GM18499 (cell line): Measurements from ENCODE around the gene TSPEAR.
"Not testable (repeated sequence)": the region's sequence is repeated elsewhere in the genome, so short reads cannot be mapped to it uniquely, and the experiment has no call there.

ENCODE experiments used
- ATAC-seq: cut with Tn5 transposase; IDR thresholded peaks from one replicate; pipeline ENCODE4 v1.9.1; 2021; ENCODE audit warnings: moderate number of reproducible peaks; ENCODE audit not compliant: insufficient read depth, unreplicated experiment

Gene TSPEAR

GRCh38 chr21:44704636-44705001, 6.8 kb downstream of the TSPEAR start:
- no peak for ATAC-seq

GRCh38 chr21:44703731-44704635, 7.4 kb downstream of the TSPEAR start:
- ATAC-seq = no peak

DNA sequence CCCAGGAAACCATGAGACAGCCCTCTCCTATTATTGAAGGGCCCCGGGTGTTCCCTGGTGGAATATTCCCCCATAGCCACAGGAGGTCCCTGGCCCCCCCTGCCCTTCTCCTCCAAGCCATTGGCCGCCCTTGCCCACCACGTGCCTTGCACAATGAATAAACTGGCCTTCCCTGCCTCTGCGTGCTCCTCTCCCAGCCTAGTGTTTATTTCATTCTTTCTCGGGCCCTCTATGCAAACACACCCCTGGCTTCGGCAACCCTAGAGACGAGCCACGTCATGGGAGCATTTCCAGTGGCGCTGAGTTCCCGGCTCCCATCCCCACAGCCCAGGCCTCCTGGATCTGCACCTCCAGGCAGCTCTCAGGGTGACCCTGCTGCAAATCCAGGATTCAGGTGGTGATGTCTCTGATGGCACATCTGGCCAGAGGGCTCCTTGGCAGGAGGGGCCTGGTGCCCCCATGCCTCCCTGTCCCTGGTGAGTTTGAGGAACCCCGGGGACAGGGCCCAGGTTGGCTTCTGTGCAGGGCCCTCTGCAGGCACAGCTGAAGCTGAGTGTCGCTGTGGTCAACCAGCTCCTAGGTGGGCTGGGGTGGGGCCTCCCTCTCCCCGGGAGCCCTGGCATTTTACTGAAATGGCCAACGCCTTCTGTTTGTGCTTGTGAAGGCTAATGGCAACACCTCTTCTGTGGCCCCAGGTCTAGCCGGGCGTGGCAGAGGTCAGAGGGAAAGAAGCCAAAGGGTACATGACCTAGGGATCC, 8.2 kb downstream of the TSPEAR start:
- no peak for ATAC-seq

DNA sequence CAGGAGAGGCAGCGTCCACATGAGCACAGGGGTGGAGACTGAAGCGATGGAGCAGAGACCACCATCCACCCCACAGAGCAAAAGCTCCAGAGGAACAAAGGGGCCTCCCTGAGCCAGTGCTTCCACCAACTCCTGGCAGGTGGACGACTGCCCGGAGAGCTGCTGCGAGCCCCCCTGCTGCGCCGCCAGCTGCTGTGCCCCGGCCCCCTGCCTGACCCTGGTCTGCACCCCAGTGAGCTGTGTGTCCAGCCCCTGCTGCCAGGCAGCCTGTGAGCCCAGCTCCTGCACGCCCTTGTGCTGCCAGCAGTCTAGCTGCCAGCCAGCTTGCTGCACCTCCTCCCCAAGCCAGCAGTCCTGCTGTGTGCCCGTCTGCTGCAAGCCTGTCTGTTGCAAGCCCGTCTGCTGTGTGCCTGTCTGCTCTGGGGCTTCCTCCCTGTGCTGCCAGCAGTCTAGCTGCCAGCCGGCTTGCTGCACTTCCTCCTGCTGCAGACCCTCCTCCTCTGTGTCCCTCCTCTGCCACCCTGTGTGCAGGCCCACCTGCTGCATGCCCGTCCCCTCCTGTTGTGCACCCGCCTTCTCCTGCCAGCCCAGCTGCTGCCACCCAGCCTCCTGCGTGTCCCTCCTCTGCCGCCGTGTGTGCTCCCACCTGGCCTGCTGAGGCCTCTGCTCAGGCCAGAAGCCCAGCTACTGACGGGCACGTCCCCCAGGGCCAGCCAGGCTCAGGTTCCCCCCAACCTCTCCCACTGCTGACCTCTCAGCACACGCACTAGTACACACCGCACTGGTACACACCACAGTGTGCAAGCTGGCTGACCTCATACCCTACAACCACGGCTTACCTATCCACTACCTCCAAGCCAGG, 9.0 kb downstream of the TSPEAR start:
- no peak for ATAC-seq

GRCh38 chr21:44701541-44701940, 9.8 kb downstream of the TSPEAR start:
- no peak for ATAC-seq

DNA sequence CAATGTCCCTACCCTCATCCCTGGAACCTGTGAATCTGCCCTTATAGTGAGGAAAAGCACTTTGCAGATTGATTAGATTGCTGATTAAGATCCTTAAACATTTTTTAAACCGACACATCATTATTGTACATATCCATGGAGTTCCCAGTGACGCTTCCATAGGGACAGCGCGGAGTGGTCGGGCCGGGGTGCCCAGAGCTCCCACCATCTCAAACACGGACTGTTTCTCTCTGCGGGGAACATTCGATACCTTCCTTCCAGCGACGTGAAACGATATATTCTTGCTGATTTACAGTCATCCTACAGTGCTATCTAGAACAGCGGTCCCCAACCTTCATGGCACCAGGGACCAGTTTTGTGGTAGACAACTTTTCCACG, 10.4 kb downstream of the TSPEAR start:
- no peak for ATAC-seq

GRCh38 chr21:44700101-44701022, 11.0 kb downstream of the TSPEAR start:
- ATAC-seq = no peak

- no peak for ATAC-seq
Observed at GRCh38 chr21:44699502-44700001, 11.8 kb downstream of the TSPEAR start.

DNA sequence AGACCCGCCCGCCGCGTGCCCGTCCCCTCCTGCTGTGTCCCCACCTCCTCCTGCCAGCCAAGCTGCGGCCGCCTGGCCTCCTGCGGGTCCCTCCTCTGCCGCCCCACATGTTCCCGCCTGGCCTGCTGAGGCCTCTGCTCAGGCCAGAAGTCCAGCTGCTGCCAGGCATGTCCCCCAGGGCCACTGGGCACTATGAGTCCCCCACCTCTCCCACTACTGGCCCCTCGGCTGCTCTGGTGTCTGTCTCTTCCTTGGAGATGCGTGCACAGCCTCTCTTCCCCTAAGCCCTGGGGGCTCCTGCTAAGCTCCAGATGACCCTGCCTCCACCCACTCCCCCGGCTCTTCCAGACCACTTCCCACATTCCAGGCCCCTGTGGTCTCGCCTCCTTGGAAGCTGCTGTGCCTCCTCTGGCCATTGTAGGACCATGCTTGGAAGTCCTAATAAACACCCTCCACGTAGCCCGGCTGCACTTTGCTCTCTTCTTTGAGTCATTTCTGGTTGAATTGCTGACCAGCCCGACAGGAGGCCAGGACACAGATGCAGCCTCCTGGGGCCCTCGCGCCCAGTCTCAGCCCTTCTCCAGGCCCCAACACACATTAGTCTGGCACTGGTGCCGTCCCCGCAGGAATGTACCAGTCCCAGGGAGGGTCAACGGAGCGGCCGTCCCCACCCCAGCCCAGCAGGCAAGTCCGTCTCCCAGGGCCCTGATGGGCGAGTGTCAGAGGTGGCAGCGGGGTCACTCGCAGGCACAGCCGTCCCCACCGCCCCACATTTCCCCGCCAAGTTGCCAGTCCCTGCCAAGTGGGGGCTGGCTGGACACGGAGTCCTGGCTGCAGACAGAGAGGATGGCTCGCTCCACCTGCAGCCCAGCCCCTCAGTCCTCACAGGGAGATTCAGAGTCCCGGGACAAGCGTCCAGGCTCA, 13.3 kb downstream of the TSPEAR start:
- ATAC-seq = no peak

DNA sequence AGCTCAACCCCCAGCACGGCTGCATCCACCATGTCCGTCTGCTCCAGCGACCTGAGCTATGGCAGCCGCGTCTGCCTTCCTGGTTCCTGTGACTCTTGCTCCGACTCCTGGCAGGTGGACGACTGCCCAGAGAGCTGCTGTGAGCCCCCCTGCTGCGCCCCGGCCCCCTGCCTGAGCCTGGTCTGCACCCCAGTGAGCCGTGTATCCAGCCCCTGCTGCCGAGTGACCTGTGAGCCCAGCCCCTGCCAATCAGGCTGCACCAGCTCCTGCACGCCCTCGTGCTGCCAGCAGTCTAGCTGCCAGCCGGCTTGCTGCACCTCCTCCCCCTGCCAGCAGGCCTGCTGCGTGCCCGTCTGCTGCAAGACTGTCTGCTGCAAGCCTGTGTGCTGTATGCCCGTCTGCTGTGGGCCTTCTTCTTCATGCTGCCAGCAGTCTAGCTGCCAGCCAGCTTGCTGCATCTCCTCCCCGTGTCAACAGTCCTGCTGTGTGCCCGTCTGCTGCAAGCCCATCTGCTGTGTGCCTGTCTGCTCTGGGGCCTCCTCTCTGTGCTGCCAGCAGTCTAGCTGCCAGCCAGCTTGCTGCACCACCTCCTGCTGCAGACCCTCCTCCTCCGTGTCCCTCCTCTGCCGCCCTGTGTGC, 14.1 kb downstream of the TSPEAR start, which contains the start of gene KRTAP10-12:
KRTAP10-12 (plus strand) TSS at position 1 of the 639 bp plus-strand sequence; CDS start at position 31, 30 bp downstream.
- not testable (repeated sequence) for ATAC-seq

DNA sequence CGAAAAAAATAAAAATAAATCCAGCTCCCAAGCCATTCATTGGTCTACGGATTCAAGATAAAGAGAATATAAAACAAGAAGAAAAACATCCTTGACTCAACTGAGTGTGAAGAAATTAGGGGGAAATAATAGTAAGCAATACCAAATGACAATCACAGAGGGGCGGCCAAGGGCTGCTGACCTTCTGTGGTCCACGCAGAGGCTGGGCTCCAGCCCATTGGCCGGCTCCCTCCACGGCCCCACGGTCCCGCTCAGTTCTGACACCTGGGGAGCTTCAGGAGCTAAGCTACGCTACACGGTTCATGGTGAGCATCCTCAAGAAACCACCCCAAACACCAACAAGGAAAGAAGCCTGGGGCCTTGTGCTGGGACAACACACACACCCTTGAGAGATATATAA, 14.8 kb downstream of the TSPEAR start:
- no peak for ATAC-seq

- no peak for ATAC-seq
Observed at GRCh38 chr21:44695641-44696040, 15.7 kb downstream of the TSPEAR start.

GRCh38 chr21:44695184-44695583, 16.2 kb downstream of the TSPEAR start:
- no peak for ATAC-seq

DNA sequence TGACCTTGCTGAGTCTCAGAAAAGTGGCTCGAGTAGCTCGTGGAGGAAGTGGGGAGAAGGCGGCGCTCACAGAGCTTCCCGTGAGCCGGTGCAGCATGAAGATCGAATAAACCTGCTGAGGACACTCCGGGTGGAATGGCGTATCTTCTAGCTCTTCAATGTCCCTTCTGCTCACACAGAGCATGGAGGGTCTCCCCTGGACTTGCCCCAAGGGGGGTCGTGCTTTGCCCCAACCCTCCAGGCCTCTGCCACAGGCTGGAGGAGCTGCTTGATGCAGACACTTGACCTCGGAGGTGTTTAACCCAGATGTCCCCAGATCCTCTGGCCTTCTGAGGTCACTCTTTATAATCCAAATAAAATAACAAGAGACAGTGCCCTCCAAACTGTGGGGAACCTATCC, 16.6 kb downstream of the TSPEAR start:
- no peak for ATAC-seq

DNA sequence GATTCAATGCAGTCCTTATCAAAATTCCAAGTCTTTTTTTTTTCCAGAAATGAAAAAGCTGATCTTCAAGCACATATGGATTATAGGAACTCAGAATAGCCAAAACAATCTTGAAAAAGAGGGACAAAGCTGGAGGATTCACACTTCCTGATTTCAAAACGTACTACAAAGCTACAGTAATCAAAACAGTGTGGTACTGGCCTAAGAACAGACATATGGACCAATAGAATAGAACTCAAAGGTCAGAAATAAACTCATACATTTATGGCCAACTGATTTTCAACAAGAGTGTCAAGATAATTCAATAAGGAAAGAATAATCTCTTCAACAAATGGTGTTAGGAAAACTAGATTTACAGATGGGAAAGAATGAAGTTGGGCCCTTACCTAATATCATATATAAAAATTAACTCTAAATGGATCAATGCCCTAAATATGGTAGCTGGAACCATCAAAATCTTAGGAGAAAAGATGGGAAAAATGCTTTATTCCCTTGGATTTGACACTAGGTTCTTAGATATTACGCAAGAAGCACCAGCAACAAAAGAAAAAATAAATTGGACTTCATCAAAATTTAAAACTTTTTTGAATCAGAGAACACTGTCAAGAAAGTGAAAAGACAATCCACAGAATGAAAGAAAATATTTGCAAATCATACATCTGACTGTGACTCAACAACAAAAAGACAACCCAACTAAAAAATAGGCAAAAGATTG, 18.4 kb downstream of the TSPEAR start:
- no peak for ATAC-seq

GRCh38 chr21:44691686-44692085, 19.7 kb downstream of the TSPEAR start:
- ATAC-seq = no peak

DNA sequence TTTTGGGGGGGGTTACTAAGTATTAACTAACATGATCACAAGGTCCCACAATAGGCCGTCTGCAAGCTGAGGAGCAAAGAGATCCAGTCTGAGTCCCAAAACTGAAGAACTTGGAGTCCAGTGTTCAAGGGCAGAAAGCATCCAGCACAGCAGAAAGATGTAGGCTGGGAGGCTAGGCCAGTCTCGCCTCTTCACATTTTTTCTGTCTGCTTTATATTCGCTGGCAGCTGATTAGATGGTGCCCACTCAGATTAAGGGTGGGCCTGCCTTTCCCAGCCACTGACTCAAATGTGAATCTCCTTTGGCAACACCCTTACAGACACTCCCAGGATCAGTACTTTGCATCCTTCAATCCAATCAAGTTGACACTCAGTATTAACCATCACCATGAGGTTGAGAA, 21.6 kb downstream of the TSPEAR start:
- ATAC-seq = not testable (repeated sequence)
